ENCODE results near the gene ADAMTS2.

ADAMTS2 gene

GRCh38 chr5:179245031-179245430, 100.2 kb downstream of the ADAMTS2 start:
- Histone ChIP-seq H3K9me3 (ENCODE audit: low read length) (peaks cover 5% of the 10 kb centered on the region; the same call in 1 of the 2 replicates), H2AFZ (ENCODE audit: low read length) (no peak overlapping the region), H3K36me3 (ENCODE audit: insufficient read depth, low read length) (no peaks in the 10 kb centered on the region), H3K27ac (ENCODE audit: low read depth, low read length, poor library complexity, severe bottlenecking) (no peak overlapping the region), H3K4me3 (ENCODE audit: low read depth, low read length, poor library complexity, severe bottlenecking) (no peak overlapping the region), H4K20me1 (ENCODE audit: insufficient read depth, low read length) (no peaks in the 10 kb centered on the region), H3K27me3 (ENCODE audit: insufficient read depth, low read length) (no peaks in the 10 kb centered on the region), H3K9ac (ENCODE audit: low read length) (no peak overlapping the region), H3K79me2 (ENCODE audit: insufficient read depth, low read length) (no peaks in the 10 kb centered on the region), H3K4me2 (ENCODE audit: low read length) (no peak overlapping the region), H3K4me1 (ENCODE audit: insufficient read depth, low read length, severe bottlenecking) (no peaks in the 10 kb centered on the region), H3K9me2 (ENCODE audit: low read depth, low read length) (no peaks in the 10 kb centered on the region), H3F3A (ENCODE audit: insufficient read depth, low read length) (no peaks in the 10 kb centered on the region)
- TF ChIP-seq EZH2 (IDR thresholded peaks at IDR 0.05; ENCODE audit: borderline replicate concordance, low read length), result no peak
- TF ChIP-seq, protein P1, sequence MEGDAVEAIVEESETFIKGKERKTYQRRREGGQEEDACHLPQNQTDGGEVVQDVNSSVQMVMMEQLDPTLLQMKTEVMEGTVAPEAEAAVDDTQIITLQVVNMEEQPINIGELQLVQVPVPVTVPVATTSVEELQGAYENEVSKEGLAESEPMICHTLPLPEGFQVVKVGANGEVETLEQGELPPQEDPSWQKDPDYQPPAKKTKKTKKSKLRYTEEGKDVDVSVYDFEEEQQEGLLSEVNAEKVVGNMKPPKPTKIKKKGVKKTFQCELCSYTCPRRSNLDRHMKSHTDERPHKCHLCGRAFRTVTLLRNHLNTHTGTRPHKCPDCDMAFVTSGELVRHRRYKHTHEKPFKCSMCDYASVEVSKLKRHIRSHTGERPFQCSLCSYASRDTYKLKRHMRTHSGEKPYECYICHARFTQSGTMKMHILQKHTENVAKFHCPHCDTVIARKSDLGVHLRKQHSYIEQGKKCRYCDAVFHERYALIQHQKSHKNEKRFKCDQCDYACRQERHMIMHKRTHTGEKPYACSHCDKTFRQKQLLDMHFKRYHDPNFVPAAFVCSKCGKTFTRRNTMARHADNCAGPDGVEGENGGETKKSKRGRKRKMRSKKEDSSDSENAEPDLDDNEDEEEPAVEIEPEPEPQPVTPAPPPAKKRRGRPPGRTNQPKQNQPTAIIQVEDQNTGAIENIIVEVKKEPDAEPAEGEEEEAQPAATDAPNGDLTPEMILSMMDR (IDR thresholded peaks at IDR 0.05; ENCODE audit: low read length), result no peak

DNA sequence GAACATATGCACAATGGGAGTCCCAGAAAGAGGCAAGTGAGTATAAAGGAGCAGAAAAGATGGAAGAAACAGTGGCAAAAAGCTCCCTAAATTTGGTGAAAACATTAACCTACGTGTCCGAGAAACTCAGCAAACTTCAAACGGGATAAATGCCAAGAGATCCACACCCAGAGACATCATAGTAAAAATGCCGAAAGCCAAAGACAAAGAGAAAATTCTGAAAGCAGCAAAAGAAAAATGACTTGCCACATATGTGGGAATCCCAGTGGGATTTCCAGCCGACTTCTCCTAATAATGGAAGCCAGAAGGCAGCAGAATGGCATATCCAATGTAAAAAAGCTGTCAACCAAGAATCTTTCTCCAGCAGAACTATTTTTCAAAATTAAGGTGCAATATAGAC, 101.2 kb downstream of the ADAMTS2 start:
- no peaks in the 10 kb centered on the region for H3K9me2 ChIP-seq (ENCODE audit: low read depth, low read length)
- no peaks in the 10 kb centered on the region for H3K4me1 ChIP-seq (ENCODE audit: insufficient read depth, low read length, severe bottlenecking)
- no peak overlapping the region for H3K4me3 ChIP-seq (ENCODE audit: low read depth, low read length, poor library complexity, severe bottlenecking)
- no peak overlapping the region for H3K27ac ChIP-seq (ENCODE audit: low read depth, low read length, poor library complexity, severe bottlenecking)
- H3K79me2 ChIP-seq (ENCODE audit: insufficient read depth, low read length), result no peaks in the 10 kb centered on the region
- peaks cover 5% of the 10 kb centered on the region; the same call in 1 of the 2 replicates for H3K9me3 ChIP-seq (ENCODE audit: low read length)
- H3K36me3 ChIP-seq (ENCODE audit: insufficient read depth, low read length), result no peaks in the 10 kb centered on the region
- TF ChIP-seq, protein P1 (IDR thresholded peaks at IDR 0.05; ENCODE audit: low read length), result no peak
- TF ChIP-seq EZH2 (IDR thresholded peaks at IDR 0.05; ENCODE audit: borderline replicate concordance, low read length), result no peak
- H4K20me1 ChIP-seq (ENCODE audit: insufficient read depth, low read length), result no peaks in the 10 kb centered on the region
- no peaks in the 10 kb centered on the region for H3K27me3 ChIP-seq (ENCODE audit: insufficient read depth, low read length)
- H3K9ac ChIP-seq (ENCODE audit: low read length), result no peak overlapping the region
- H3F3A ChIP-seq (ENCODE audit: insufficient read depth, low read length), result no peaks in the 10 kb centered on the region
- no peak overlapping the region for H2AFZ ChIP-seq (ENCODE audit: low read length)
- no peak overlapping the region for H3K4me2 ChIP-seq (ENCODE audit: low read length)

GRCh38 chr5:179243333-179243732, 101.9 kb downstream of the ADAMTS2 start:
- H3F3A ChIP-seq (ENCODE audit: insufficient read depth, low read length), result no peaks in the 10 kb centered on the region
- H3K4me1 ChIP-seq (ENCODE audit: insufficient read depth, low read length, severe bottlenecking), result no peaks in the 10 kb centered on the region
- no peak overlapping the region for H2AFZ ChIP-seq (ENCODE audit: low read length)
- no peak overlapping the region for H3K27ac ChIP-seq (ENCODE audit: low read depth, low read length, poor library complexity, severe bottlenecking)
- no peak overlapping the region for H3K9ac ChIP-seq (ENCODE audit: low read length)
- H3K27me3 ChIP-seq (ENCODE audit: insufficient read depth, low read length), result no peaks in the 10 kb centered on the region
- TF ChIP-seq, protein P1 (IDR thresholded peaks at IDR 0.05; ENCODE audit: low read length), result no peak
- no peak for TF ChIP-seq EZH2 (IDR thresholded peaks at IDR 0.05; ENCODE audit: borderline replicate concordance, low read length)
- H3K4me2 ChIP-seq (ENCODE audit: low read length), result no peak overlapping the region
- H3K36me3 ChIP-seq (ENCODE audit: insufficient read depth, low read length), result no peaks in the 10 kb centered on the region
- no peaks in the 10 kb centered on the region for H4K20me1 ChIP-seq (ENCODE audit: insufficient read depth, low read length)
- H3K79me2 ChIP-seq (ENCODE audit: insufficient read depth, low read length), result no peaks in the 10 kb centered on the region
- H3K9me3 ChIP-seq (ENCODE audit: low read length), result peaks cover 5% of the 10 kb centered on the region; the same call in 1 of the 2 replicates
- H3K9me2 ChIP-seq (ENCODE audit: low read depth, low read length), result no peaks in the 10 kb centered on the region
- H3K4me3 ChIP-seq (ENCODE audit: low read depth, low read length, poor library complexity, severe bottlenecking), result no peak overlapping the region

Measured in OCI-LY1 (cell line).